Heart right ventricle (tissue), 16 donors: ENCODE measurements around the gene CRYBB3. TPM values are rescaled to one million over a fixed set of nuclear protein-coding genes. Genes with fewer than 3 reads are reported as not detected.

Source experiments
- ATAC-seq, 8 donors: fragments of 200-7000 bp; cut with Tn5 transposase; one replicate each; pipeline ENCODE4 v1.9.1; 2020; ENCODE audit warnings: mild to moderate bottlenecking in 8 of 8, moderate library complexity in 8 of 8, moderate number of reproducible peaks in 1 of 8
- DNase-seq, 2 donors: peaks; one replicate each; pipeline ENCODE4 v3.0.0-alpha.2; 2020
- H3K27ac ChIP-seq, 10 donors: fragments of 200-600 bp; sonication (generic) in 2 of 10; one replicate each; pipeline versions ENCODE4 v1.5.0 to v1.8.0; 2020 to 2022; ENCODE audit warnings: mild to moderate bottlenecking in 3 of 10
- H3K27me3 ChIP-seq, 7 donors: fragments of 200-600 bp; one replicate each; pipeline ENCODE4 v1.8.0; 2021 to 2022; ENCODE audit warnings: mild to moderate bottlenecking in 2 of 7
- H3K36me3 ChIP-seq, 9 donors: fragments of 200-600 bp; sonication (generic) in 1 of 9; one replicate each; pipeline versions ENCODE4 v1.5.0 to v1.8.0; 2020 to 2022; ENCODE audit warnings: mild to moderate bottlenecking in 2 of 9
- H3K4me1 ChIP-seq, 9 donors: fragments of 200-600 bp; sonication (generic) in 1 of 9; one replicate each; pipeline versions ENCODE4 v1.5.0 to v1.8.0; 2020 to 2022; ENCODE audit warnings: mild to moderate bottlenecking in 4 of 9
- H3K4me3 ChIP-seq, 10 donors: fragments of 200-600 bp; sonication (generic) in 2 of 10; one replicate each; pipeline versions ENCODE4 v1.5.0 to v1.8.0; 2020 to 2022; ENCODE audit warnings: mild to moderate bottlenecking in 7 of 10, moderate library complexity in 2 of 10
- H3K9me3 ChIP-seq, 11 donors: fragments of 200-600 bp in 10 of 11; sonication (generic) in 2 of 11; one replicate each; pipeline versions ENCODE4 v1.5.0 to v1.8.0; 2013 to 2022; ENCODE audit warnings: mild to moderate bottlenecking in 2 of 11, control low read depth in 1 of 11, moderate library complexity in 1 of 11
- WGBS, 2 donors: extraction: QIAGEN DNeasy Blood & Tissue Kit; methylation state at CpG; one replicate each; pipeline ENCODE4 v1.1.7; 2013; ENCODE audit warnings: inconsistent platforms in 1 of 2; 5-methylcytosine and 5-hydroxymethylcytosine counted together
- intact Hi-C, 10 donors: fragments of 100-400 bp; cut with DNase I; formaldehyde crosslinking; loops; one replicate each; pipeline versions ENCODE4 v1.11.1 to v1.14.2; 2022
- polyA plus RNA-seq, 2 donors: library from polyadenylated mRNA; stranded (reverse); fragments of 200-250 nt; gene quantifications; one replicate each; pipeline ENCODE4 v1.2.3, GENCODE V29; 2013
- total RNA-seq, 10 donors: library from RNA; stranded (reverse); fragmentation: NEBNext Ultra II Directional in 3 of 10; extraction: Animal tissue kit (Norgen Biotek cat#: 25700) in 3 of 10; gene quantifications; one replicate each; pipeline versions ENCODE4 v1.2.1 to v1.2.4, GENCODE V29; 2021 to 2023
- TF ChIP-seq, protein P1 (sequence below), 9 donors: fragments of 200-600 bp; sonication (generic) in 2 of 9; IDR thresholded peaks; one replicate each; pipeline versions ENCODE4 v1.5.0 to v1.8.0; 2021 to 2022; ENCODE audit warnings: antibody characterized with exemption in 9 of 9, mild to moderate bottlenecking in 5 of 9, moderate library complexity in 1 of 9
- donor health status: Arrhythmogenic right ventricular cardiomyopathy.
- donor health status: ischemic (EF 13 %, LVEDD 7.1; RV severe dilation, severe dysfunction).
- donor health status: healthy with polysubstance abuse.
- donor health status: DM: no; HTN: yes; CAD: no.
- donor health status: DM: no; HTN: no; CAD: no.
- donor health status: ischemic (EF 25% LVEDD 6.9; RV normal size, moderate dysfunction).
- donor health status: ischemic (EF 25% LVEDD 5.7; RV mildly dilated, moderate dysfunction).
- donor health status: healthy.
- donor health status: DM: yes; HTN: yes; CAD: no.
- donor health status: Ischemic cardiomyopathy.
- donor health status: ischemic (EF 35%, LVEDD 5.7; RV mildly dilated, moderate dysfunction).
- donor health status: nonischemic (EF 11% LVEDD 7.7; RV severe dilation, severe dysfunction).
- donor health status: DM: yes; HTN: yes; CAD: no.
- donor health status: PGD.
- donor health status: ischemic (EF 29% LVEDD 5.4; RV normal size, mild dysfunction).
- donor health status: nonischemic (EF 23%, LVEDD 6.1; RV moderate dilation, normal function).

CRYBB3 gene
- total and polyA plus RNA-seq, 12 donors: 0.06 to 0.44 (median 0.38) TPM; not detected in 8

DNA sequence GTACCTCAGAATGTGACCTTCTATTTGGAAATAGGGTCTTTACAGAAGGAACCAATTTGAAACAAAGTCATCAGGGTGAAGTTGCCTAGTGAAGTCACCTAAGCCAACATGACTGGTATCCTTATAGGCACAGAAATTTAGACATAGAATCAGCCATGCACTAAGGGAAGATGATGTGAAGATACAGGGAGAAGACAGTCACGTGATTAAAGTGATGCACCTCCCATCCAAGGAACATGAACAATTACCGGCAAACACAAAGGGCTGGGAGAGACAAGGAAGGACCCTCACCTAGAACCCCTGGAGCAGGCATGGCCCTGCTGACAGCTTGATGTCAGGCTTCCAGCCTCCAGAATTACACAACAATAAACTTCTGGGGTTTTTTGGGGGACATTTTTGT is 16.6 kb downstream of the CRYBB3 start:
- H3K4me1 ChIP-seq: peaks cover 0 to 3% (median 0%) of the 10 kb centered on the region in 9 donors
- TF ChIP-seq, protein P1, sequence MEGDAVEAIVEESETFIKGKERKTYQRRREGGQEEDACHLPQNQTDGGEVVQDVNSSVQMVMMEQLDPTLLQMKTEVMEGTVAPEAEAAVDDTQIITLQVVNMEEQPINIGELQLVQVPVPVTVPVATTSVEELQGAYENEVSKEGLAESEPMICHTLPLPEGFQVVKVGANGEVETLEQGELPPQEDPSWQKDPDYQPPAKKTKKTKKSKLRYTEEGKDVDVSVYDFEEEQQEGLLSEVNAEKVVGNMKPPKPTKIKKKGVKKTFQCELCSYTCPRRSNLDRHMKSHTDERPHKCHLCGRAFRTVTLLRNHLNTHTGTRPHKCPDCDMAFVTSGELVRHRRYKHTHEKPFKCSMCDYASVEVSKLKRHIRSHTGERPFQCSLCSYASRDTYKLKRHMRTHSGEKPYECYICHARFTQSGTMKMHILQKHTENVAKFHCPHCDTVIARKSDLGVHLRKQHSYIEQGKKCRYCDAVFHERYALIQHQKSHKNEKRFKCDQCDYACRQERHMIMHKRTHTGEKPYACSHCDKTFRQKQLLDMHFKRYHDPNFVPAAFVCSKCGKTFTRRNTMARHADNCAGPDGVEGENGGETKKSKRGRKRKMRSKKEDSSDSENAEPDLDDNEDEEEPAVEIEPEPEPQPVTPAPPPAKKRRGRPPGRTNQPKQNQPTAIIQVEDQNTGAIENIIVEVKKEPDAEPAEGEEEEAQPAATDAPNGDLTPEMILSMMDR (IDR thresholded peaks at IDR 0.05): no peak
- 66 to 80% methylated on average over 2 of the region's 2 CpGs for WGBS, 2 donors

DNA sequence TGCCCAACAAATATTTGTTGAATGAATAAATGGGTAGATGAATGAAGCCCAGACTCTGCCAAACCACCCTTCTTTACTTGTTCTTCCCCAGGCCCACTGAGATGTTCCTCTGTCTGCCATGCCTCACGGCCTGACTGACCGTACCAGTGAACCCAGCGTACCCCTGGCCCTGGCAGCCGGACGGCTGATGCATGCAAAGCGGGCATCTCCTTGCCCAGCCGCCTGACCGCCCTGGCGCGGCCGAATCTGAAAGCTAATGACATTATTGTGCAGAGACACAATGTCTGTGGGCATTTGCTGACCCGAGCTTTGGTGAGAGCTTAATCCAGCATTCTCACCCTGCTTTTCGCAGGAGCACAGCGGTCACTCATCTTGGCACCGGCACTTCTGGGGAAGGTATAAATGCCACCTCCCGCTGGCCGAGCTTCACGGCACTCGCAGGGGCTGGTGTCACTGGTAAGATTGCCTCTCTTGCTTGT is 19.6 kb downstream of the CRYBB3 start, which contains the start of gene CRYBB2:
TSS of gene CRYBB2 (plus strand) at position 429 of the 479 bp plus-strand sequence. CDS start 1,791 bp downstream, outside the sequence.
- Histone ChIP-seq H3K36me3 (no peaks in the 10 kb centered on the region), H3K9me3 (no peaks in the 10 kb centered on the region), H3K27ac (no peak within 1 kb of the TSS), H3K27me3 (peaks cover 0 to 33% (median 8%) of the 10 kb centered on the region in 7 donors), H3K4me1 (no peaks in the 10 kb centered on the region), H3K4me3 (no peak within 1 kb of the TSS)
- no peak for DNase-seq
- TF ChIP-seq, protein P1 (IDR thresholded peaks at IDR 0.05): no peak
- intact Hi-C loops: no loop called here
- 89% methylated on average over 19 of the region's 19 CpGs for WGBS, 2 donors
- no peak for ATAC-seq

More for the DNA sequence above, 16.6 kb downstream of the CRYBB3 start:
- DNase-seq (no peak), ATAC-seq (no peak)
- peaks cover 0 to 7% (median 0%) of the 10 kb centered on the region in 11 donors for H3K9me3 ChIP-seq
- intact Hi-C loops: no loop called here
- peaks cover 0 to 22% (median 7%) of the 10 kb centered on the region in 7 donors for H3K27me3 ChIP-seq
- no peak overlapping the region for H3K27ac ChIP-seq
- H3K36me3 ChIP-seq: no peaks in the 10 kb centered on the region
- no peak overlapping the region for H3K4me3 ChIP-seq

DNA sequence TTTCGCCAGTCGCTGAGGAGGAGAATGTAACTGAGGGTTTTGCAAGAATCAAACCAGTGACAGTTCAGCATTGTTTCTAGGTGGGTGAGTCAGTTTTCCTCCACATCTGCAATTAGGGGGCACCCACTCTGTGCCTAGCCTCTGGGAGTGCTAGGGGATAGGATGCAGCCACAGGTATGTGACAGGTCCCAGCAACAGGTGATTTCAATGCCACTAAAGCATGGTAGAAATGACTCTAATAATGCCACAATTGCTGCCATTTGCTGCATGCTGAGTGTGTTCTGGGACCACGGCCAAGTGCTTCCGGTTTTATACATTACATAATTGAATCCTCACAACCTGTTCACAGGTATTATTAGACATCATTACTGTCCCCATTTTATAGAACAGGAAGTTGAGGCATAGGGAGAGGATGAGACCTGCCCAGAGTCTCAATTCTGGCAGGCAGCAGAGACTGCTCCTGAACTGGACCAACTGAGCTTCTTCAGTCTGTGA is 20.3 kb downstream of the CRYBB3 start:
- peaks cover 0 to 36% (median 11%) of the 10 kb centered on the region in 7 donors for H3K27me3 ChIP-seq

DNA sequence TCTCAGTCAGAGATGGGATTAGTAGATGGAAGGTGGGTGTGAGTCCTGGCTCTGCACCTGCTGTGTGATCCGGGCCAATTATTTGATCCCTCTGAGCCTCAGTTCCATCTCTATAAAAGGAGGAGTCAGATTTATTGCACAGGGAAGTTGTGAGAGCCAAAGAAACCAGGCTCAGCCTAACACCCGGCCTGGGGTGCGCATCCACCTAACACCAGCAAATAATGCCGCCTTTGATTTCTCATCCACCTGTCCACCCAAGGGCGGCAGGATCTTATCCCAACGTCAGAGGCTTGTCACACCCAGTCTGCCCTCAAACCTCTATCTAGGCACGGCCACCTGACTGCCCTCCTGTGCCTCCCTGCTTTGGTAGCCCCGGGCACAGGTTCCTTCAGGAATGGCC is 22.1 kb downstream of the CRYBB3 start:
- no peak overlapping the region for H3K4me3 ChIP-seq
- ATAC-seq (no peak), DNase-seq (no peak)
- intact Hi-C loops: no loop called here
- H3K36me3 ChIP-seq: no peaks in the 10 kb centered on the region
- peaks cover 0 to 43% (median 13%) of the 10 kb centered on the region in 7 donors for H3K27me3 ChIP-seq
- H3K9me3 ChIP-seq: no peaks in the 10 kb centered on the region
- TF ChIP-seq, protein P1 (IDR thresholded peaks at IDR 0.05): no peak
- 84% methylated on average over 8 of the region's 8 CpGs for WGBS, 2 donors
- no peaks in the 10 kb centered on the region for H3K4me1 ChIP-seq
- H3K27ac ChIP-seq: no peak overlapping the region

More for the DNA sequence above, 20.3 kb downstream of the CRYBB3 start:
- no peaks in the 10 kb centered on the region for H3K9me3 ChIP-seq
- no peaks in the 10 kb centered on the region for H3K36me3 ChIP-seq
- ATAC-seq (no peak), DNase-seq (no peak)
- TF ChIP-seq, protein P1 (IDR thresholded peaks at IDR 0.05): no peak
- no peaks in the 10 kb centered on the region for H3K4me1 ChIP-seq
- intact Hi-C loops: no loop called here
- H3K4me3 ChIP-seq: no peak overlapping the region
- no peak overlapping the region for H3K27ac ChIP-seq
- 61 to 64% methylated on average over 4 of the region's 4 CpGs for WGBS, 2 donors
